ENCODE data around the gene SMARCC2. TPM values are rescaled to one million over a fixed set of nuclear protein-coding genes. Genes with fewer than 3 reads are reported as not detected.
A peak's percentile ranks its signal among the peaks of the same experiment; 100 is the strongest.

Gene SMARCC2
- total and polyA plus RNA-seq, 2 of the 13 experiments (the other 11 are each of a cell fraction or from before 2014, with no cell fraction given) = 21.3 to 24.1 TPM

- TF ChIP-seq CTCF (CRISPR knock-in tag; IDR thresholded peaks at IDR 0.05) = peak; percentile 91
- peak; percentile 54 for TF ChIP-seq HNRNPK (IDR thresholded peaks at IDR 0.05; ENCODE audit: low read depth, low read length, poor library complexity, severe bottlenecking)
- TF ChIP-seq FOXP1 (IDR thresholded peaks at IDR 0.05) = 0 out of 2 replicates have a peak, but pooled peaks have one; percentile 11
- no peak for TF ChIP-seq FOXP1 (CRISPR knock-in tag; IDR thresholded peaks at IDR 0.05)
- peak; percentile 82; the same call in 1 of the 2 replicates for TF ChIP-seq KLF6 (CRISPR knock-in tag; IDR thresholded peaks at IDR 0.05)
- no peak for TF ChIP-seq HMG20A (CRISPR knock-in tag; IDR thresholded peaks at IDR 0.05; ENCODE audit: borderline replicate concordance)
- no peak for TF ChIP-seq ZNF720 (CRISPR knock-in tag; IDR thresholded peaks at IDR 0.05)
- TF ChIP-seq ATF4 (CRISPR knock-in tag; IDR thresholded peaks at IDR 0.05) = peak in 1 of 2 experiments; percentile 57; a peak in 1 of 4 replicates
- TF ChIP-seq ZIK1 (CRISPR knock-in tag; IDR thresholded peaks at IDR 0.05; ENCODE audit: borderline replicate concordance, low read depth) = peak; percentile 59; the same call in 1 of the 2 replicates
- TF ChIP-seq ZNF281 (CRISPR knock-in tag; IDR thresholded peaks at IDR 0.05; ENCODE audit: borderline replicate concordance) = no peak
- 0 out of 2 replicates have a peak, but pooled peaks have one; percentile 80 for TF ChIP-seq ZNF264 (CRISPR knock-in tag; IDR thresholded peaks at IDR 0.05)
- TF ChIP-seq PHF5A (CRISPR knock-in tag; IDR thresholded peaks at IDR 0.05; ENCODE audit: low read depth, unreplicated experiment) = peak; percentile 93
- peak; percentile 18; the same call in 1 of the 2 replicates for TF ChIP-seq E2F5 (CRISPR knock-in tag; conservative IDR thresholded peaks at IDR 0.05)
- TF ChIP-seq ATRX (CRISPR knock-in tag; IDR thresholded peaks at IDR 0.05; ENCODE audit: borderline replicate concordance) = no peak
- peak; percentile 99 for TF ChIP-seq YEATS2 (CRISPR knock-in tag; IDR thresholded peaks at IDR 0.05; ENCODE audit: borderline replicate concordance)
- peak; percentile 80; the same call in 1 of the 2 replicates for TF ChIP-seq ZNF784 (CRISPR knock-in tag; IDR thresholded peaks at IDR 0.05; ENCODE audit: borderline replicate concordance)
- TF ChIP-seq E2F2 (CRISPR knock-in tag; IDR thresholded peaks at IDR 0.05; ENCODE audit: borderline replicate concordance) = 0 out of 2 replicates have a peak, but pooled peaks have one; percentile 43
Observed at GRCh38 chr12:56117778-56118687, 71.2 kb downstream of the SMARCC2 start, which contains the start of gene ZC3H10 (continued).
